Type B pancreatic cell (in vitro differentiated cells): ENCODE data around the gene SMPD3. TPM values are rescaled to one million over a fixed set of nuclear protein-coding genes. Genes with fewer than 3 reads are reported as not detected.
A peak's percentile ranks its signal among the peaks of the same experiment; 100 is the strongest.

ENCODE experiments used
- DNase-seq: peaks from one replicate; pipeline ENCODE4 v3.0.0; 2021; ENCODE audit warnings: mixed read lengths; ENCODE audit not compliant: unreplicated experiment; ENCODE audit errors: extremely low spot score
- H3K27ac Mint-ChIP-seq: 2 replicates; pipeline ENCODE4 v1.8.0; 2021; ENCODE audit warnings: mild to moderate bottlenecking, mixed read lengths
- H3K27me3 Mint-ChIP-seq: 2 replicates; pipeline ENCODE4 v1.8.0; 2021; ENCODE audit warnings: mixed read lengths
- H3K36me3 Mint-ChIP-seq: 2 replicates; pipeline ENCODE4 v1.8.0; 2021; ENCODE audit warnings: mixed read lengths
- H3K4me1 Mint-ChIP-seq: one replicate; pipeline ENCODE4 v1.8.0; 2021; ENCODE audit warnings: mixed read lengths; ENCODE audit not compliant: unreplicated experiment
- H3K4me3 Mint-ChIP-seq: 2 replicates; pipeline ENCODE4 v1.8.0; 2021; ENCODE audit warnings: mild to moderate bottlenecking, mixed read lengths
- H3K9me3 Mint-ChIP-seq: 2 replicates; pipeline ENCODE4 v1.8.0; 2021; ENCODE audit warnings: mixed read lengths
- CTCF ChIP-seq: fragments of 200-600 bp; sonication (generic); conservative IDR thresholded peaks from 2 replicates; pipeline ENCODE4 v1.5.0; 2021; ENCODE audit warnings: antibody characterized with exemption, mild to moderate bottlenecking
- total RNA-seq: library from RNA; stranded (reverse); gene quantifications from 2 replicates; pipeline ENCODE4 v1.2.1, GENCODE V29; 2021; ENCODE audit warnings: low replicate concordance

Gene SMPD3
- total RNA-seq, 1 donor from 2014 or later = 4.5 TPM

- H3K4me3 Mint-ChIP-seq = peak overlapping the region; percentile 12
- TF ChIP-seq CTCF = no peak
- no peak for DNase-seq
- peaks cover 12% of the 10 kb centered on the region for H3K36me3 Mint-ChIP-seq
- H3K27me3 Mint-ChIP-seq = no peaks in the 10 kb centered on the region
- peak overlapping the region; percentile 62 for H3K27ac Mint-ChIP-seq
- H3K9me3 Mint-ChIP-seq = no peaks in the 10 kb centered on the region
- H3K4me1 Mint-ChIP-seq = peaks cover 23% of the 10 kb centered on the region
Observed at GRCh38 chr16:68332411-68333121, 115.7 kb downstream of the SMPD3 start.

- peaks cover 11% of the 10 kb centered on the region for H3K36me3 Mint-ChIP-seq
- no peak for TF ChIP-seq CTCF
- no peaks in the 10 kb centered on the region for H3K9me3 Mint-ChIP-seq
- peaks cover 28% of the 10 kb centered on the region for H3K4me1 Mint-ChIP-seq
- no peak for DNase-seq
- H3K4me3 Mint-ChIP-seq = no peak overlapping the region
- peak overlapping the region; percentile 62 for H3K27ac Mint-ChIP-seq
- no peaks in the 10 kb centered on the region for H3K27me3 Mint-ChIP-seq
Observed at GRCh38 chr16:68331879-68332410, 116.4 kb downstream of the SMPD3 start.

- DNase-seq = no peak
- peak overlapping the region; percentile 81 for H3K27ac Mint-ChIP-seq
- no peaks in the 10 kb centered on the region for H3K27me3 Mint-ChIP-seq
- peaks cover 28% of the 10 kb centered on the region for H3K4me1 Mint-ChIP-seq
- no peak overlapping the region for H3K4me3 Mint-ChIP-seq
- H3K36me3 Mint-ChIP-seq = peaks cover 13% of the 10 kb centered on the region
- no peaks in the 10 kb centered on the region for H3K9me3 Mint-ChIP-seq
- TF ChIP-seq CTCF = peak; percentile 9
Observed at GRCh38 chr16:68328860-68329390, 119.4 kb downstream of the SMPD3 start.

GRCh38 chr16:68328151-68328859, 120.0 kb downstream of the SMPD3 start:
- no peak overlapping the region for H3K4me3 Mint-ChIP-seq
- TF ChIP-seq CTCF = peak; percentile 90
- peaks cover 28% of the 10 kb centered on the region for H3K4me1 Mint-ChIP-seq
- H3K27ac Mint-ChIP-seq = peak overlapping the region; percentile 81
- H3K36me3 Mint-ChIP-seq = peaks cover 15% of the 10 kb centered on the region
- DNase-seq = peak; percentile 81
- no peaks in the 10 kb centered on the region for H3K27me3 Mint-ChIP-seq
- H3K9me3 Mint-ChIP-seq = no peaks in the 10 kb centered on the region

GRCh38 chr16:68324780-68325357, 123.4 kb downstream of the SMPD3 start:
- no peak for TF ChIP-seq CTCF
- H3K27me3 Mint-ChIP-seq = no peaks in the 10 kb centered on the region
- H3K36me3 Mint-ChIP-seq = peaks cover 21% of the 10 kb centered on the region
- H3K4me3 Mint-ChIP-seq = no peak overlapping the region
- H3K27ac Mint-ChIP-seq = no peak overlapping the region
- no peak for DNase-seq
- H3K4me1 Mint-ChIP-seq = peaks cover 16% of the 10 kb centered on the region
- no peaks in the 10 kb centered on the region for H3K9me3 Mint-ChIP-seq
